Mucosa of stomach (tissue), 1 donor: ENCODE data around the gene ARPC3.

Experiments
- H3K27me3 ChIP-seq: one replicate; pipeline ENCODE4 v1.7.0; 2013; ENCODE audit warnings: mild to moderate bottlenecking, low read length; ENCODE audit not compliant: control insufficient read depth, insufficient read depth
- H3K36me3 ChIP-seq: one replicate; pipeline ENCODE4 v1.7.0; 2013; ENCODE audit warnings: low read length; ENCODE audit not compliant: control insufficient read depth, insufficient read depth
- H3K4me1 ChIP-seq: one replicate; pipeline ENCODE4 v1.7.0; 2013; ENCODE audit warnings: mild to moderate bottlenecking, low read length; ENCODE audit not compliant: control insufficient read depth, insufficient read depth
- H3K4me3 ChIP-seq: one replicate; pipeline ENCODE4 v1.7.0; 2013; ENCODE audit warnings: low read length
- H3K9ac ChIP-seq: one replicate; pipeline ENCODE4 v1.7.0; 2013; ENCODE audit warnings: mild to moderate bottlenecking, low read length, moderate library complexity
- H3K9me3 ChIP-seq: one replicate; pipeline ENCODE4 v1.7.0; 2013; ENCODE audit warnings: mild to moderate bottlenecking, low read length, moderate library complexity; ENCODE audit not compliant: control insufficient read depth
- donor health status: Pancreatic carcinoma.

ARPC3 gene

DNA sequence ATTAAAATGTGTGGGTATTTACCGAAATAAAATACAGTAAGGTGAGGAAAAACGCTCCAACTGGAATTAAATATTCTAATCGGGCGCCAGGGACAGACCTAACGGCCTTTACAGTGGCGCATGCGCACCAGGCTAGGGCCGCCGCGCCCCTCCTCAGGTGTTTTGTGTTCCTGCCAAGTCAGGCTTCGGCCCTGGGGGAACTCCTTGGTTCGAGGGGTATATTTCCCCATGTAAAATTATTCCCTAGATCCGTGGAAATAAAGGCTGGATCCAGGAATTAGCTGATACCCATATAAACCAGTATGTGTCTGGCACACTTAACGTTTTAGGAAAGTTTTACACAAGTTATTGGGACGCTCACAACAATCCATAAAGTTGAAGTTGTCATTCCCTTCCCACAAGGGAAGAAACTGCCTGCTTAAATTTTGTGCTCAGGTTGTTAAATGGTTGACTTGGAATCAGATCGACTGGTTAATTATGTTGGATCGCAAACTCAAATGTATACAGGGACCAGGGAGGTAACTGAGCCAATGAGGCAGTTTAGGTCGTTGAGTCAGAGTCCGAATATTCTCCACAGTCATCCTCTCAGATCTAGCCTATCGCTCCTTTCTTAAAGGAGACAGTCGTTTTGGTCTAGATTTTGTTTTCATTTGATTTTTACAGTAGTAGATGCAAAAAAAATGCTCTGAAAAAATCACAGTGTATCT, 46.0 kb downstream of the ARPC3 start:
- H3K36me3 ChIP-seq = no peaks in the 10 kb centered on the region
- H3K4me1 ChIP-seq = peaks cover 7% of the 10 kb centered on the region
- no peaks in the 10 kb centered on the region for H3K9me3 ChIP-seq

DNA sequence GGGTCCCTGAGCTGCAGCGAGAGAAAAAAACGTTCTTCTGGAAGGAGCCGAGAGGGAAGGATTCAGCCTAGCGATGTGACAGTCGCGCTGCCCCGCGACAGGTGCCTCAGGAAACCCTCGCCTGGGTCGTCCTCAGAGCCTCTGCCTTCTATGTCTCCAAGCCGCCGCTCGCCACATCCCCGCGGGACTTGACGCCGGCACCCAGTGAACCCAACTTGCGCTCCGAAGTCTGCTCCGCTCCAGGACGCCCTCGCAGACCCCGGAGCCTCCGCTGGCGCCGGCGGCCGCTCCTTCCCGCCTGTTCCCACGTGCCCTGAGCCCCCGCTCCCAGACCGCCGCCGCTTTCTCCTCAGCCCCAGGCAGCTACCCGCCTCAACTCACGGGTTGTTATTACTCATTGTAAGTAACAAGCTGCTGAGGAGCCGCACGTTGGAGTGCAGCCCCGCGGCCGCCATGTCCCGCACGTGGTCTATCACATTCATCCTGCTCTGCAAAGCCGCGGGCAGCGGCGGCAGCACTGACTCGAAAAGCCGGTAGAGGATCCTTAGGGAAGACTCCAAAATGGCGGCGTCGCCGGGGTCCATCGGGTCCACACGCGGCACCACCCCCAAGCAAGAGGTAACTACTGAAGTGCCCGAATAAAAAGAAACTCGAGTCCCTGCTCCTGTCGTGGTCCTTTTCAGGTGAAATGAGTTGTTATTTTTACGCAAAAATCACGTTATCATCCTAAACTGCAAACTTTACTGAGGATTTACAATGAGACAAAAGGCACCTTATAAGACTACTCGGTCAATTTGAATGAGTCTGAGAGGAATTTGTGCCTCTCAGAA, 46.8 kb downstream of the ARPC3 start, which contains the start of gene ANAPC7:
Gene ANAPC7 (minus strand): TSS at position 563 of the 830 bp plus-strand sequence. CDS start 81 bp downstream, at position 482.
- Histone ChIP-seq H3K36me3 (no peaks in the 10 kb centered on the region), H3K4me1 (peaks cover 7% of the 10 kb centered on the region), H3K9me3 (no peaks in the 10 kb centered on the region), H3K4me3 (peak within 1 kb of the TSS; percentile 56), H3K27me3 (no peaks in the 10 kb centered on the region), H3K9ac (peak within 1 kb of the TSS; percentile 94)

More for the DNA sequence above, 46.0 kb downstream of the ARPC3 start:
- no peaks in the 10 kb centered on the region for H3K27me3 ChIP-seq
- H3K9ac ChIP-seq = peak overlapping the region; percentile 94
- H3K4me3 ChIP-seq = peak overlapping the region; percentile 56
